Stimulated activated CD8-positive, alpha-beta memory T cell treated with anti-CD3 and anti-CD28 coated beads, Interleukin-7, amount 100 ng/mL, for 48 hours (primary cell): ENCODE measurements around the gene CTSE.

Experiments
- DNase-seq, 2 donors: peaks; one replicate each; pipeline ENCODE4 v3.0.0-alpha.2; 2020; ENCODE audit warnings: low read depth in 1 of 2; ENCODE audit errors: extremely low read depth in 1 of 2

The CTSE gene

GRCh38 chr1:205994346-205994745 lies 29.3 kb downstream of the CTSE start:
- DNase-seq: no peak

- no peak for DNase-seq
Measured at GRCh38 chr1:205993068-205993467, 30.6 kb downstream of the CTSE start.

DNA sequence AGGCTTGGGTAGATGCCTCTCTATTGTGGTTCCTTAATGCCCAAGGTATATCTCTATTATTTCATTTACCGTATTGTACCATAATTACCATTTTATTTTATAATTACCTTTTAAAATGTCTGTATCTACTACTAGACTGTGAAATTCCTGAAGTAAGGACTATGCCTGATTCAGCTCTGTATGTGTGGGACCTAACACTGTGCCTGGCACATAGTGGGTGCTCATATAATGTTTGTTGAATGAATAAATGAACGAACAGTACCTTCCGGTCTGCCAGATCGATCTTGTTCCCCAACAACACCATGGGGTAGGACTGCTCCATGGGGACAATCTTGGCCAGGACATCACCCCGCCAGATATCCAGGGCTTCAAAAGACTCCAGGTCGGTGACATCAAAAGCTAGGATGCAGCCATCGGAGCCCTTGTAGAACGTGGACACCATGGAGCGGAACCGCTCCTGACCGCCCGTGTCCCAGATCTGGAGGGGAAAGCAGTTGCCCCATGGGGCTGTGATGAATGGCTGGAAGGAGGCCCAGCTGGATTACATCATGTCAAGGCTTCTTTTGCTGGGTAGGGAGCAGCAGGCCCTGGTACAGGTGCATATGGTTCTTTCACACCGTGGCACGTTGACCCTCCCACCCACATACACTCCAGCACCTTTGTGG lies 31.3 kb downstream of the CTSE start:
- no peak for DNase-seq

DNA sequence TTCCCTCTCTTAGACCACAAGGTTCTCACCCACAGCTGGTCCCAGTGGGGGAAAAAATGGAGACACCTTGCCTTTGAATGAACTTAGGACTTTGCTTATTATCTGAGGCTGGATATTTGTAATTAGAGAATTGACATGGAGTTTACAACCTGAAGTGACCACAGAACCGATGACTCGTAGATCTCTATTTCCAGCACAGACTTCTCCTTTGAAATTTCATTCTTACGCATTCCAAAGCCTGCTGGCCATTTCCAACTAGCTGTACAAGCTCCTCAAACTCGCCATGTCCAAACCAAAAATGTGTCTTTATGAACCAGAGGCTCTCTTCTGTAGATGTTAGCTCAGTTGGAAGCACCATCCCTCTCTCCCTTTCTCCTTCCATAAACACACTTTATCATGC lies 32.5 kb downstream of the CTSE start:
- DNase-seq: no peak

- no peak for DNase-seq
Measured at GRCh38 chr1:205990226-205990625, 33.5 kb downstream of the CTSE start.

GRCh38 chr1:205989786-205990185 lies 33.9 kb downstream of the CTSE start:
- DNase-seq: no peak

- DNase-seq: no peak
Measured at GRCh38 chr1:205988585-205988995, 35.1 kb downstream of the CTSE start.

DNA sequence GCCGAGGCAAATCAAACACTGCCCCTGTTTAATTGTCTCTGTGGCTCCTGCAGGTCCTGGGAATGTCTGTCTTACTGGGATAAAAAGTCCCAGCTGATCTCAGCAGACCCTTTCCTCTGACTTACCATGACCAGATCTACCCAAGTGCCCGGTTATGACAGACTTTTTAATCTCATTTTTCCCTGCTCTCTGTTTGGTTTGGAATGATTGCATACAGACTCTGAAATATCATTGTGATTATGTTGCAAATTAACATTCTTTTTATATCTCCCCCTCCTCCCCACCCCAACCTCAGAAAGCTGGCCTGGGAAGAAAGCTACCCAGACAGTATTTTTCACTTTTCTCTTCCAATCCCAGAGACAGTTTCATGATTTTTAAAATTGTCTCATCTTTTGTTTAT lies 36.8 kb downstream of the CTSE start:
- no peak for DNase-seq

GRCh38 chr1:205986292-205986691 lies 37.4 kb downstream of the CTSE start:
- DNase-seq: no peak

GRCh38 chr1:205985330-205986005 lies 38.2 kb downstream of the CTSE start:
- no peak for DNase-seq

GRCh38 chr1:205983925-205984725 lies 39.6 kb downstream of the CTSE start:
- no peak for DNase-seq

GRCh38 chr1:205981257-205981656 lies 42.4 kb downstream of the CTSE start:
- DNase-seq: no peak

GRCh38 chr1:205980237-205980870 lies 43.3 kb downstream of the CTSE start:
- no peak for DNase-seq

DNA sequence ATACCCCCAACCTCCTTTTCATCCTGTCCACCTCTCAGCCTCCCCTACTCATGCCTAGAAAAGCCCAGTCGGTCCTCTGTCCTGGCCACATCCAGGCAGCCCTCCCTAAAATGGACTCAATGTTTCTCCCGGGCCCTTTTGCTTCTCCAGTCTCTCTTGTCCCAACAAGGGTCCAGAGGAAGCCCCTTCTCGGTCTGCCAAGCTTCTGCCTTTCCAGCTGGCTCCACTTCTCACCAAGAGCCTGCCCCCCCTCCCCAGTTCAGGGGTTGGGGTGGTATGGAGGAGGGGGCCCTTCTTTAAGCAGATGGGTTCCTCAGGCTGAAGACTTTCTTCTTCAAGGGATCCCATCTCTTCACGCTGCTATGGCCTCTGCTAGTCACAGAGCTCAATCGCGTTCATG lies 44.4 kb downstream of the CTSE start:
- DNase-seq: no peak

GRCh38 chr1:205978676-205979075 lies 45.0 kb downstream of the CTSE start:
- no peak for DNase-seq

- peak in 1 of 2 donors; percentile 54 for DNase-seq
Measured at GRCh38 chr1:205977402-205978014, 46.2 kb downstream of the CTSE start.

- no peak for DNase-seq
Measured at GRCh38 chr1:205976708-205977401, 46.8 kb downstream of the CTSE start.

- DNase-seq: no peak
Measured at GRCh38 chr1:205976036-205976435, 47.7 kb downstream of the CTSE start.

GRCh38 chr1:205975387-205975998 lies 48.2 kb downstream of the CTSE start:
- DNase-seq: no peak

GRCh38 chr1:205974712-205975111 lies 49.0 kb downstream of the CTSE start:
- no peak for DNase-seq
